Left kidney (tissue), 8 donors: ENCODE measurements around the gene SKAP2. TPM values are rescaled to one million over a fixed set of nuclear protein-coding genes. Genes with fewer than 3 reads are reported as not detected.

Experiments used
- DNase-seq: peaks from one replicate; pipeline ENCODE4 v3.0.0-alpha.2; 2013
- long read RNA-seq, 8 donors: transcript quantifications; one replicate each; lab custom pipeline, GENCODE V29; 2026
- polyA plus RNA-seq: library from polyadenylated mRNA; unstranded; fragments of 120-200 nt; gene quantifications from one replicate; pipeline ENCODE4 v1.2.1, GENCODE V29; 2013; ENCODE audit not compliant: insufficient read length

Gene SKAP2, protein sequence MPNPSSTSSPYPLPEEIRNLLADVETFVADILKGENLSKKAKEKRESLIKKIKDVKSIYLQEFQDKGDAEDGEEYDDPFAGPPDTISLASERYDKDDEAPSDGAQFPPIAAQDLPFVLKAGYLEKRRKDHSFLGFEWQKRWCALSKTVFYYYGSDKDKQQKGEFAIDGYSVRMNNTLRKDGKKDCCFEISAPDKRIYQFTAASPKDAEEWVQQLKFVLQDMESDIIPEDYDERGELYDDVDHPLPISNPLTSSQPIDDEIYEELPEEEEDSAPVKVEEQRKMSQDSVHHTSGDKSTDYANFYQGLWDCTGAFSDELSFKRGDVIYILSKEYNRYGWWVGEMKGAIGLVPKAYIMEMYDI
- 22.4 TPM for polyA plus RNA-seq
- long read RNA-seq, donor 1, partial matches to known transcripts = 0 of 4 reads
- long read RNA-seq, donor 1, other reads (novel, unspliced or antisense) = 0 of 4 reads
- long read RNA-seq, donor 2, partial matches to known transcripts = 0 of 4 reads
- long read RNA-seq, donor 2, other reads (novel, unspliced or antisense) = 0 of 4 reads
- long read RNA-seq, donor 3, partial matches to known transcripts = 0 of 3 reads
- long read RNA-seq, donor 3, other reads (novel, unspliced or antisense) = 0 of 3 reads
- long read RNA-seq, donor 4 = 0 reads
- long read RNA-seq, donor 5, transcript SKAP2-201 (13 exons, 3,998 nt) = major isoform, 6 of 6 reads
- long read RNA-seq, donor 5, partial matches to known transcripts = 0 of 6 reads
- long read RNA-seq, donor 5, other reads (novel, unspliced or antisense) = 0 of 6 reads
- long read RNA-seq, donor 6, partial matches to known transcripts = 0 of 2 reads
- long read RNA-seq, donor 6, other reads (novel, unspliced or antisense) = 0 of 2 reads
- long read RNA-seq, donor 7, transcript SKAP2-201 (13 exons, 3,998 nt) = major isoform, 7 of 13 reads
- long read RNA-seq, donor 7, partial matches to known transcripts = 6 of 13 reads
- long read RNA-seq, donor 7, other reads (novel, unspliced or antisense) = 0 of 13 reads
- long read RNA-seq, donor 8, partial matches to known transcripts = 0 of 1 reads
- long read RNA-seq, donor 8, other reads (novel, unspliced or antisense) = 0 of 1 reads

DNA sequence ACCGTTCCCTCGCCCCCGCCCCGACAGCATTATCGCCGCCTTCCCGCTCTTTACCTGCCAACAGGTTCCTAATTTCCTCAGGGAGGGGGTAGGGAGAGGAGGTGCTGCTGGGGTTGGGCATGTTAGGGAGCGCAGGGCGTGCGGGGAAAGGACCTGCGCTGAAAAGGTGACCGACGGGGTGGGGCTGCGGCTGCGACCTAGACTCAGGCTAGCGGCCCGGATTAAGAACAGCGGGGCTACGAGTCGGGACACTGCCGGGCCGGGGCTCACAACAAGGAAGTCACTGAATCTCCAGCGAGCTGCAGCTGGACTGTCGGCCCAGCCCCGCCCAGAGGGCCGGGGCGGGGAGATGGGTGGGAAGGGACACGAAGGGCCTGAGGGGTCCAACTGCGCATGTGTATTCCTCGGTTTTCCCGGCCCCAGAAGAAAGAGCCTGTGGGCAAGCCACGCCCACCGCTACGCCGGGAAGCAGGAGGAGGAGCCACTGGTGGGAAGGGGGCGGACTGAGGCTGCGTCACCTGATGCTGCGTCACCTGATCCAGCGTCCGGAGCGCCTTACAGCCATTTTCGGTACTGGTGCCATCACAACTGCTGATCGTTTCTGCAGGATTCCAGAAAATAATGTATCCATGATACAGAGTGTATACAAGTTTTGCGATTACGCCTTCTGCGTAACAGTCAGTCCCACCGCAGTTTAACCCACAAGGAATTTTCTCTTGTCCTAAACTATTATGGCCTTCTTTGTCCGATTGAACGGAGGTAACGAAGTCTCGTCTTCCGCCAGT lies at the start of gene SKAP2:
Gene SKAP2, minus strand, starts transcription at position 282 of the 785 bp plus-strand sequence. Its CDS starts 161 bp downstream, at position 121.
- peak; percentile 99 for DNase-seq

DNA sequence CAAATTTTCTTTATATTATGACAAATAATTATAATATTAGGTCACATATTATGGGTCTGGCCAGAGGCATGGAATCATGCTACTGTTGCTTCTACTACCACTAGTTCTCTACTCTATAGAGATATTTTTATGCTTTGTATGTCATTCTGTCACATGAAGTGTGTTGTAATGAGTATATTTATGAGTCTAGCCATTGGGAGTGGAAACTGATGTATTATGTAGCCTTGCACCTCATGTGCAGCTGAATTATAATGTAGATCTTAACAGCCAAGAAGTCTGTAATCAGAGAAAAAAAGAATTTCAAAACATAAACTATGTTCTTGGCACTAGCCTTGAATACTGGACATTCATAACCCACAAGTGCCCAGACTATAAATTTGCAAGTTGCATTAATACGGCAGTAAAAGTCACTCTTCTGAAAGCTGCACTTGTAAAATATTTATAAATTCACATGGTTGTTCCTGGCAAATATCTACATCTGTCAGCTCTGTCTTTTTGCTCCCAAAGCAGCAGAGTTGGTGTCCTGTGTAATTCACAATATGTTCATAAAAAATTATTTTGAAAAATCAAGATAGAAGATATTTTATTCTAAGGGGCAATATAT lies 48.6 kb upstream of the SKAP2 start:
- DNase-seq = no peak

DNA sequence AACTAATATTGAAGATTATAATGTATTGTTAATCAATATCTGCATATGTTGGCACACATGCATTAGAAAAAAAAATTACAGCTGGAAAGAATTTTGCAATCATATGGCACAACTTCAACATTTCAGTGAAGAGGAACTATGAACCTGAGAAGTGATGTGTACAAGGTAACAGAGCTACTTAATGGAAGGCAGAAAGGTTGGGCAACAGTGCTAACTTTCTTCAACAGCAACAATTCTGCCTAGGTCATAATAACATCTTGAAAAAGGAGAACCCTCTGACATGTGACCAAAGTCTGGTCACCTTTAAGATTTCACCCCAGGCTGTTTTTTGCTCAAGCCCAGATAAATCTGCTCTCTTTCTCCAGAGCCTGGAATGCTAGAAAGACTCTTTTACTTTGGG lies 47.9 kb upstream of the SKAP2 start:
- no peak for DNase-seq

DNA sequence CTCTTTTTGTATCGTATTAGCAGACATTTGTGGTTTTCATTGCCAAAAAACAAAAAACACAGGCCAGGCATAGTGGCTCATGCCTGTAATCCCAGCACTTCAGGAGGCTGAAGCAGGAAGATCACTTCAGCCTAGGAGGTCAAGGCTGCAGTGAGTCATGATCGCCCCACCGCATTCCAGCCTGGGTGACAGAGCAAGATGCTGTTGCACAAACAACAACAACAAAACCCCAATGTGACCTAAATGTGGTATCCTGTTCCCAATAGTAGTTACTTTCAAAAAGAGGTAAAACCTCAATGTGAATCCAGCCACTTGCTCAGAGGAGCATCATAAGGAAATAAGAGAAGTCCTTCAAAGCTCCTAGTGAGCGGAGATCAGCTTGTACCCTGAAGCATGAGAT lies 45.8 kb upstream of the SKAP2 start:
- no peak for DNase-seq

DNA sequence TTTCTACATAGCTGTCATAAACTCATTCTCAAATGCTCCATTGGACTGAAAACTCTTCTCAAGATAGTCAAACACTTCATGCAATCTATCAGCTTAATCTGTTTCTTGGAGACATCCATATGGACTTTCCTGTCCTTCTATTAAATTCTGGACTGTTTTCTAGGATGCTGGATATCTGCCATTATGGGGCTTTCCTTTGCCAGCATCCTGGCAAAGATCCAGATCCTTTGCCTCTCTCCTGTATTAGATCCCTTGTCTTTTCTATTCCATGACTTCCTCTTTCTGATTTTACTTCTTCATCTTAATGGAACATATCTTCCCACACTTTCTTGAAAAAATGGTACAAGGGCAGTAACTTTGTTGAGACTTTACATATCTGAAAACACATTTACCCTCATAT lies 35.9 kb upstream of the SKAP2 start:
- no peak for DNase-seq

DNA sequence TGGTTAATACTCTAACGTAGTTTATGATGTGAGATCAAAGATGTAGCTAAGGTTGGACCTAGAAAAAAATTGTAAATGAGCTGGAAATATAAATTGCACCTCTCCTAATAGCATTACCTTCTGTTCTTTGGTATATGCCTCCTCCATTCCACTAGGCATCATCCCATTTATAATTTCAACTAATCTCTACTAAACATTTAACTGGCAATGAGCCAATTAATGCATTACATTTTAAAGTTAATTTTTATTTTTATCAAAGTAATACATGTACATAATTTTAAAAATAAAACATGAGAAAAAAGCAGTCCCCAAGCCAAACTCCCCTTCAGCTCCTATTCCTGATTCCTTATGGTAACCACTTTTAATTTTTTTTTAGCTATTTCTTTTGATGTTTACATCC lies 35.1 kb upstream of the SKAP2 start:
- DNase-seq = no peak

DNA sequence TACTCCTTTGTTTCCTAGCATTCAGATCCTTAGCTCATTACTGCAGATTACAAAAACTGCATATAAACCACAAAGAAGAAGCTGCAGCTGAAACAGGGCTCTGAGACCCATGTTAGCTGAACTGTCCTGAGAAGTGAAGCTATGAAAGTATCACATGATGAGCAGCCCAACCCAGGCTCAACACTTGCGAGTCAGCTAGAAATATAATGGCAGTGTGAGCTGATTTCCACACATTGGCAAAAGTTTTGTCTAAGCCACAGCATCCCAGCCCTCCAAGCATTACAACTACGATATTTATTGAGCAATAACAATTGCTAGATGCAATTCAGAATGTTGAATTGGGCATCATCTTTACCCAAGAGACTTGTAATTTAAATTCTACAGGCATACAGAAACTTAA lies 34.5 kb upstream of the SKAP2 start:
- no peak for DNase-seq

DNA sequence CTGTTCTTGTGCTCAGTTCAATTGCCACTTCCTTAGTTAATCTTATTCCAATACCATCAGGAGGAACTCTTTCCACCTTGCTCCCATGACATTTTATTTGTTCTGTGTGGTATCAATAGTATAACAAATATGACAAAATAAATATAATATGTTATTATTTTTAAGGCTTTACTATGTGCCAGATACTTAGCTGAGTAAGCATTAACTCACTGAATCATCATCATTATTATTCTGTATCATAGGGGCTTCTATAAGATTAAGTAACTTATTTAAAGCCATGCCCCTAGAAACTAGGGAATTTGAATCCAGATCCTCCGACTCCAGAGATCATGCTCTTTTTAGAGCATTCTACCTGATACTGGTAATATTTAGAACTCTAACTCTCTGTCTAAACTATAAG lies 33.5 kb upstream of the SKAP2 start:
- DNase-seq = no peak

DNA sequence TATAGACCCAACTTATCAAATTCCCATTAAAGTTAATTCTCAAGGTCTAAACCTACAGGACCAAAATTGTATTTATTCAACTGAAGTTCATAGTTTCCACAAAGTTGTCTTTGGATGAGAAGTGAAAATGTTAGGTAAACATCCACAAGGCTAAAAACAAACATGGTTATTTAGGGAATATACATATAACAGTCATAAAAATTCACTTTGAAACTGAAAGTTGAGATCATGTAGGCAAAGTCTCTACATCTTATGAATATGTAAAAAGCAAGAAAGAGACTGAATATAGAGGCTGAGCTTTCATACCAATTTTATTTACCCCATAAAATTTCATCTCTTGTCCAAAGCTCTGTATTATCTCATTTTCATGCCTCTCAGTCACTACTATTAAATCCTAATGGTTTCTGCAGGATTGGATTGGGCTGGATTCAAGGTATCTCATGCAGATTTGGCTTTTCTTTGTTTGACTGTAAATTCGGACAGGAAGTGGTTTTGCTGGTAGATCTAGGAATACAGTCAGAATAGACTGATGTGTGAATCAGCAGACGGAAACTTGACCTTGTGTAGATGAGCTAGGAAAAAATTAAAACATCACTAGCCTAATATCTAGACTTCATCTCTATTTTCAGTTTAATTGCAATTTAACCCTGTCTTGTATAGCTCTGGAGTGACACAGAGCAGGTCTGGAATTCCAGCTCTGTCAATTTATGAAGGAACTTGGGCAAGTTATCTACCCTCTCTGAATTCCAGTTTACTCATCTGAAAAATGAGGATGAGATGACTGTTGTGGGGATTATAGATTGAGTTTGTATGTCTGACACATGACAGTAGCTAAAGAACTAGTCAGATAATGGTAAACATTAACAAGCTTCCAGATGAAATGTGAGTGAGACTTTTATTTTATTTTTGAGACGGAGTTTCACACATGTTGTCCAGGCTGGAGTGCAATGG lies 27.3 kb upstream of the SKAP2 start:
- DNase-seq = no peak

DNA sequence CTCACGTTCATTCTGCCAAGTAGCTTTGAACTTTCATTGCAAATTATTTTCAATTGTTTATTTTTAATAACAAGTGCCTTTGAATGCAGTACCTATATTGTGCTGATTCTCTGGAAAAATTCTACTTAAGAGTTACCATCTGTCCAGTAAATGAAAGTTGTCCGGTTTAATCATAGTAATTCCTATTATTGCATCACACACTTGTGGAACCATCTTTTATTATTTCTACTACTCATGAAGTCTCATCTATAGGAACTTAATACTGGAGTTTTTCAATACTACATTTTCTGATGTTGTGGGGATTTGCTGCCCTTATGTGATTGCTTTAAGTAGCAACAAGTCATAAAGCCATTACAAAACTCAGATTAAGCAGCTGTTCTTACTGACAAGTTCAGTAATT lies 16.5 kb upstream of the SKAP2 start:
- no peak for DNase-seq

DNA sequence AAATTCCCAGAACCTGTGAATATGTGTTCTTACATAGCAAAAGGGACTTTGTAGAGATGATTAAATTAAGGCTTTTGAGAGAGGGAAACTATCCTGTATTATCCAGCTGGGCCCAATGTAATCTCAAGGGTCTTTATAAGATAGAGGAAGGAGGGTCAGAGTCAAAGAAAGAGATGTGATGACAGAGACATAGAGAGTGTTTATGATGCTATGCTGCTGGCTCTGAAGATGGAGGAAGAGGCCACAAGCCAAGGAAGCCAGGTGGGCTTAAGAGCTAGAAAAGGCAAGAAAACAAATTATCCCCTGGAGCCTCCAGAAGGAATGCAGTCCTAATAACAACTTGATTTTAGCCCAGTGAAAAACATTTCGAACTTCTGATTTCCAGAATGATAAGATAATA lies 15.3 kb upstream of the SKAP2 start:
- DNase-seq = no peak

DNA sequence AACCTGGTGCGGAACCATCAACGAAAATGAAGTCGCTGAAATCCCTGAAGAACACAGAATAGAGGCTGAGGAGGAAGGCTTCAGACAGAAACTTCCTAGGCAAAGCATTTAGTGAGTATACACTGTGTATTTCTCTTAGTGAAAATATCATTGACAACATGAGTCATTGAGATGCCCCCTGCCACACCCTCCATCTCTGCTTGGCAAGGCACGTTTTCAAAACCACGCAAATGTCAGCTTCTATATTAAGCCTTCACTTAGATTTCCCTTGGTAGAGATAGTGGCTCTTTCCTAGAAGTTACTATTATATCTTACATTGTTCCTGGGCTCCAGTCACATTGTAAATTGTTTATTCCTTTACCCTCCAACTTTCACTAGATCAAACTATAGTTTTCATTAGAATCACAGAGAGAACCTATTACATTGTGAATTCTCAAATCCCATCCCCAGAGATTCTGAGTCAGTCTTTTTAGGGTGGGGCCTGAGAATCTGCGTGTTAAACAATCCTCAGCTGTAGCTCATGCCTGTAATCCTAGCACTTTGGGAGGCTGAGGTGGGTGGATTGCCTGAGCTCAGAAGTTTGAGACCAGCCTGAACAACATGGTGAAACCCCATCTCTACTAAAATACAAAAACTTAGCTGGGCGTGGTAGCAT lies 4.6 kb upstream of the SKAP2 start:
- DNase-seq = no peak

DNA sequence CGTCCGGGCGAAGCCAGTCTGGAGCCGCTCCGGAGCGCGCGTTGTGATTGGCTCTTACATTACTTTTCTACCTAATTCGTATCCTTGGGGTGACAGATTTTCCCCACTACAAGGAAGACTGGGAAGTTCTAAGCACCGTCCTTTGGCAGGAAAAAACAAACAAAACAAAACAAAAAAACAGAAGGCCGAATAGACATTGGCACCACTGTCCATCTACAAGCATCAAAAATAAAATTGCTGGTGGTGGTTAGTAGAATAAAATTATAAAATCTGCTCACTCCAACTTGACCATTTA lies 651 bp upstream of the SKAP2 start:
- DNase-seq = no peak

DNA sequence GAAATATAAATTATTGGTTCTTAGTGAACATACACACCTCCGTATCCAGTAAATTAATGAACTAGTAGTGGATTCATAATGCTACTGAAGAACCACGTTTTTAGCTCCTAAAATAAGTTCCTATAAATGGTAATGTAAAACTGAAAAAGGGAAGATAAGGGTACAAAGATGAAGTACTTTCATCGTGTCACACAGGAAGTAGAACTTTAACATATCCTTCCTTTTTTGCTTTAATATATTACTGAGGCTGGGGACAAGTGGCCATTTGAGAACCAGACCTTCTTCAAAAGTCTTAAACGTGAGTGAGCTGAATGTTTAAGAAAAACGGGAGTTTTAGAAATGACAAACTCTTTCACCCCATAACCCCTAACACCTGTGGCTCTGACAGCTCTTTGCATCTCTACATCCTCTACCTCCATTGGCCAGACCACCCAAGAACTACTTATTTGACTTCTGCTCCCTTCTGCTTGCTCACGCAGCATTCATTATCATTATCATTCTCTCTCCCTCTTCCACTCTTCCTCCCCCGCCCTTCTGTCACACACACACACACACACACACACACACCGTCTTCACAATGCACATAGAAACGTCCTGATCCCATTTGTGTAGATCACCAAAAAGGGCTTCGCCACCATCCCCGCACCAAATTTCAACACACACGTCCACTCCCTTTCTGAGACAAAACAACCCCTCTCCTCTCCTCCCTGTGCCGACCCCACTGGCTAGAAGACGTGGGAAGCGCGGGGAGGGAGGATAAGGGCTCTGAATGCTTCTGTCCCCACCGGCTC lies 677 bp downstream of the SKAP2 start:
- no peak for DNase-seq

DNA sequence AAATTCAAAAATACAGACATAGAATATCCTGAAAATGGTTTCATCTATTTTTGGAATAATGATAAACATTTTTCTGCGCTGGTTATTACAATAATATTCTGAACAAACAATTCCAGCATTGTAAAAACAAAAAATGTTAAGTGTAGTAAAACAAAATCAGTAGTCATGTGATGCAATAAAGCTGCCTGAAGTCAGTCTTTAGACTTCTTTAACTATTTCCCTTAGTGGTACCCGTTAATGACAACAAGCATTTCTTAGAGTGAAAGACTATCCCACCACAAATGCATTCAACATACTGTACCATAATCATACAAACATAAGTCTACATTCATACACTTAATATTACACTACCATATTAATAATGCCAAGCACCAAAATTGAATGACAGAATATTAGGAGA lies 1.6 kb downstream of the SKAP2 start:
- DNase-seq = no peak

DNA sequence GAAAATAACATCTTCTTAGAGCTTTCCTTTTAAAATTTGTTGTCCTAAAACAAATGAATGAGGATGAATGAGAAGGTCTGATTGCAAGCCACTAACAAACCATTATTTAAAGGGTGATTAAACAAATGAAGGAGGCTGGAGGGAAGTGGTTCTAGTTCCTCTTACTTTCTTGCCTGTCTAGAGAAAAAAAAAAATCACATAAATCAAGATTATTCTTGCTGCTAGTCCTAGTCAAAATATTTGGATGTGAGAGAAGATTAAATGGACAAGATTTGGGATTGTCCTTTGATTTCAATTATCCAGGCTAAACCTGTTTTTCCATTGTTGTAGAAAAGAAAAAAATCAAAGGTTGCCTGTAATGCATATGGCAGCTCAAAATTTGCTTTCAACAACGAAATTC lies 3.3 kb downstream of the SKAP2 start:
- DNase-seq = no peak

DNA sequence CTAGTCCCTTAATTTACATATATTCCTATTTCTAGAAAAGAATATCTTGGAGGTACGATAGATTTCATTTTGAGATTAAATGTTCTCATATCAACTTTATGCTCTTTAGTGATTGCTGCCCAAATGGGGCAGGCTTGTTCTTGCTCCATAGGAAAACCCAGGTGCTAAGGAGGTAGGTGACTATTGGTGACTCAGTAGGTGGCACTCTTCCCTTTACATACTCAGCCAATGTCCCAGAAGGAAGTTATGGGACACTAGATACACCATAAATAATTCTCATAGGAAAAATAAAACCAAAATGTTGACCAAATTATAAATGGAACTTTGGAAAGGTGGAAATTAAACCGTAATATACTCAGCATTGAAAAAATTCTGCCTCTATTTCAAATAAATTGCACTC lies 4.0 kb downstream of the SKAP2 start:
- peak; percentile 60 for DNase-seq

DNA sequence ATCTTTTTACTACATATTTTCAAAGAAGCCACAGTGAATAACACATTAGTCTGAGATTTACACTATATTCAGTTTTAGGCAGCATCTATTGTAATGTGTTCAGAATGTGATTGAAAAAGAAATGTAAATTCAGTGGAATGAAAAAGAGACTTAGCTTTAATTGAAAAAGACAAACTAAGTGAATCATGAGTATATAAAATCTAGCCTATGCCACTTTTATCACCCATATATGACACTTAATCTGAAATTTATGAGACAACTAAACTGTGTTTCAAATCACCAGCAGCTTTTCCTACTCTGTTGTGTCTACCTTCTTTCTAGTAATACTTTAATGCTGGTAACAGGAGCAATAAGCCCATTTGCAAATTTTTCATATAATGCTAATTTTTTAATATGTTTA lies 4.7 kb downstream of the SKAP2 start:
- DNase-seq = no peak

DNA sequence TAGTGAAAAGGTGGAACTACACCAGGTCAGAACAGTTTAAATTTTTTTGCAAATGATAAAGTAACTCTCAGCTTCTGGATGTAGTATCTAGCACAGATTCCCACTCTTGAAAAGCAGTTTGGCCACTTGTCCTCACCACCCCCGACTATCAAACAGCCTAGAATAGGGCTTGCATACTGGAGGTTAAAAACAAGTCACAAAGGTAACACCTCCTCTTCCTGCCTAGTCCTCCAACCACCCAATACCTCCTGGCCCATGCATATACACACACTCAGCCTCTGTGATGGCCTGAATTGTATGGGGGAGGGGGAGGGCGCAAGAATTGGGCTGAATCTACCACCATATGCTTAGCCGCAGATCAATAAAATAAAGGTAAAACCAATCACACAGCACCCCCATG lies 5.7 kb downstream of the SKAP2 start:
- DNase-seq = no peak
